T-cell (primary cell): ENCODE results near the gene ETFA. TPM values are rescaled to one million over a fixed set of nuclear protein-coding genes. Genes with fewer than 3 reads are reported as not detected.

Experiments
- ATAC-seq, 4 experiments: fragments of 200-7000 bp in 3 of 4; fragments of 150-1000 bp in 1 of 4; cut with Tn5 transposase; replicated peaks in 1 of 4; 1 replicate in 3 of 4; 2 replicates in 1 of 4; pipeline ENCODE4 v1.10.0; 2021; ENCODE audit warnings: moderate library complexity in 3 of 4, mild to moderate bottlenecking in 2 of 4, moderate number of reproducible peaks in 1 of 4
- CTCF ChIA-PET, 2 donors: fragments of 300-600 bp; sonication (Branson Sonifier 250); formaldehyde crosslinking; loops; one replicate each; lab custom pipeline; 2022; ENCODE audit warnings: antibody characterized with exemption in 2 of 2; lab: Charles Lee
- POLR2A ChIA-PET, 2 donors: fragments of 300-600 bp; sonication (Branson Sonifier 250); formaldehyde crosslinking; loops; one replicate each; lab custom pipeline; 2022; ENCODE audit warnings: antibody characterized with exemption in 2 of 2; lab: Charles Lee
- DNase-seq, 35 experiments: peaks; one replicate each; pipeline versions ENCODE4 v3.0.0 to v3.0.0-alpha.2; 2013 to 2023
- H3K27ac ChIP-seq: one replicate; pipeline ENCODE4 v1.5.1; 2013; ENCODE audit warnings: low read length
- H3K27me3 ChIP-seq, 2 experiments: replicated peaks in 1 of 2; 1 replicate in 1 of 2; 2 replicates in 1 of 2; pipeline versions ENCODE4 v1.6.1 to v1.7.0; 2013; ENCODE audit warnings: low read length in 1 of 2, mixed read lengths in 1 of 2; ENCODE audit not compliant: control insufficient read depth in 2 of 2, insufficient read depth in 2 of 2; ENCODE audit errors: extremely low read depth in 1 of 2
- H3K36me3 ChIP-seq, 2 donors: 1 replicate in 1 of 2; 2 replicates in 1 of 2; pipeline versions ENCODE4 v1.6.1 to v1.7.0; 2013; ENCODE audit warnings: low read length in 1 of 2; ENCODE audit not compliant: control insufficient read depth in 2 of 2, insufficient read depth in 1 of 2; ENCODE audit errors: extremely low read depth in 1 of 2
- H3K4me1 ChIP-seq, 2 experiments: 1 replicate in 1 of 2; 2 replicates in 1 of 2; pipeline versions ENCODE4 v1.6.1 to v1.7.0; 2013; ENCODE audit warnings: low read length in 2 of 2, mixed read lengths in 1 of 2; ENCODE audit not compliant: insufficient read depth in 2 of 2, control insufficient read depth in 1 of 2; ENCODE audit errors: extremely low read depth in 1 of 2
- H3K4me3 ChIP-seq, 2 donors: 1 replicate in 1 of 2; 2 replicates in 1 of 2; pipeline versions ENCODE4 v1.5.1 to v1.7.0; 2013; ENCODE audit warnings: mild to moderate bottlenecking in 2 of 2, low read length in 1 of 2, moderate library complexity in 1 of 2; ENCODE audit not compliant: control insufficient read depth in 1 of 2; ENCODE audit errors: extremely low read depth in 1 of 2
- H3K9me3 ChIP-seq: 2 replicates; pipeline ENCODE4 v1.7.0; 2013
- H3K27ac Mint-ChIP-seq, 2 donors: one replicate each; pipeline ENCODE4 v1.8.0; 2020 to 2021; ENCODE audit warnings: mild to moderate bottlenecking in 2 of 2, mixed read lengths in 2 of 2
- H3K27me3 Mint-ChIP-seq, 2 donors: one replicate each; pipeline ENCODE4 v1.8.0; 2021 to 2022; ENCODE audit warnings: mixed read lengths in 2 of 2
- H3K36me3 Mint-ChIP-seq: one replicate; pipeline ENCODE4 v1.8.0; 2021; ENCODE audit warnings: mixed read lengths
- H3K4me1 Mint-ChIP-seq, 3 donors: one replicate each; pipeline ENCODE4 v1.8.0; 2020 to 2022; ENCODE audit warnings: mixed read lengths in 3 of 3, mild to moderate bottlenecking in 1 of 3
- H3K4me3 Mint-ChIP-seq, 3 donors: one replicate each; pipeline ENCODE4 v1.8.0; 2020 to 2022; ENCODE audit warnings: mild to moderate bottlenecking in 3 of 3, mixed read lengths in 3 of 3, moderate library complexity in 3 of 3
- H3K9me3 Mint-ChIP-seq, 3 donors: one replicate each; pipeline ENCODE4 v1.8.0; 2020 to 2022; ENCODE audit warnings: mixed read lengths in 3 of 3
- WGBS: methylation state at CpG from one replicate; pipeline ENCODE4 v1.1.5; 2013; ENCODE audit warnings: missing lambda C conversion rate; ENCODE audit not compliant: insufficient coverage; 5-methylcytosine and 5-hydroxymethylcytosine counted together
- total RNA-seq, 35 experiments: library from RNA in 6 of 35; stranded (reverse) in 6 of 35; fragments of 120-200 nt in 1 of 35; gene quantifications; one replicate each; pipeline versions ENCODE4 v1.2.1 to v1.2.4 and lab custom pipeline; 2013 to 2026

Gene ETFA
- total RNA-seq, 5 donors from 2014 or later (not counting 1 experiment from before 2014, with no cell fraction given), result 34.6 to 53.9 (median 50.4) TPM

DNA sequence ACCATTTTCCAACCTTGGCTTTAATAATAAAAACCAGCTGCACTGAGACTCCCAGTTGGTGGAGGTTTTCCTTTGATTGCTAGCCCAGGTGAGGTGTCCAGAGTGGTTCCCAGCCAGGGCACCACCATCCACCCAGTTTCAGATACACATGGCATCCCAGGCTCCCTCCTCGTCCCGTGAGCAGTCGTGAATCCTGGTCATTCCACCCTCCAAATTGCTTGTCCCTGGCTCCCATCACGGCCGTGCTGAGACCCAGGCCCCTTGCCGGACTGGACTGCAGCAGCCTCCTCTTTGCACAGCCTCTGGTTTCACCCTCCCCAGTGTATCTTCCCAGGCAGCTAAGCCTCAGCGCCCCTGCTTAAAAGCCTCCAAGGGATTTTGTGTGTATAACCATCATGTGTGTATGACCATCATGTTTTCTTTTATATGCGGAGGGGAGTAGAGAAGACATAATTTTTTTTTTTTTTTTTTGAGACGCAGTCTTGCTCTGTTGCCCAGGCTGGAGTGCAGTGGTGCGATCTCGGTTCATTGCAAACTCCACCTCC, 106.3 kb downstream of the ETFA start:
- H3K36me3 ChIP-seq, result peaks cover 0 to 5% of the 10 kb centered on the region in 2 donors
- ATAC-seq (no peak), DNase-seq (no peak)
- no peak overlapping the region for H3K4me3 Mint-ChIP-seq
- H3K36me3 Mint-ChIP-seq, result peaks cover 10% of the 10 kb centered on the region
- H3K4me3 ChIP-seq, result no peak overlapping the region
- ChIA-PET CTCF (no interaction called here), POLR2A (interaction anchor here in 1 of 2 donors (0.7 kb wide), 1 partner anchor 745 kb away, joined by 5 read pairs; no protein-coding TSS in a partner anchor)
- 91% methylated on average over 8 of the region's 11 CpGs for WGBS
- H3K27ac Mint-ChIP-seq, result no peak overlapping the region
- H3K27me3 Mint-ChIP-seq, result no peaks in the 10 kb centered on the region
- no peaks in the 10 kb centered on the region for H3K9me3 ChIP-seq
- H3K4me1 Mint-ChIP-seq, result no peaks in the 10 kb centered on the region
- H3K9me3 Mint-ChIP-seq, result no peaks in the 10 kb centered on the region
- no peaks in the 10 kb centered on the region for H3K27me3 ChIP-seq
- no peak overlapping the region for H3K27ac ChIP-seq
- H3K4me1 ChIP-seq, result no peaks in the 10 kb centered on the region

DNA sequence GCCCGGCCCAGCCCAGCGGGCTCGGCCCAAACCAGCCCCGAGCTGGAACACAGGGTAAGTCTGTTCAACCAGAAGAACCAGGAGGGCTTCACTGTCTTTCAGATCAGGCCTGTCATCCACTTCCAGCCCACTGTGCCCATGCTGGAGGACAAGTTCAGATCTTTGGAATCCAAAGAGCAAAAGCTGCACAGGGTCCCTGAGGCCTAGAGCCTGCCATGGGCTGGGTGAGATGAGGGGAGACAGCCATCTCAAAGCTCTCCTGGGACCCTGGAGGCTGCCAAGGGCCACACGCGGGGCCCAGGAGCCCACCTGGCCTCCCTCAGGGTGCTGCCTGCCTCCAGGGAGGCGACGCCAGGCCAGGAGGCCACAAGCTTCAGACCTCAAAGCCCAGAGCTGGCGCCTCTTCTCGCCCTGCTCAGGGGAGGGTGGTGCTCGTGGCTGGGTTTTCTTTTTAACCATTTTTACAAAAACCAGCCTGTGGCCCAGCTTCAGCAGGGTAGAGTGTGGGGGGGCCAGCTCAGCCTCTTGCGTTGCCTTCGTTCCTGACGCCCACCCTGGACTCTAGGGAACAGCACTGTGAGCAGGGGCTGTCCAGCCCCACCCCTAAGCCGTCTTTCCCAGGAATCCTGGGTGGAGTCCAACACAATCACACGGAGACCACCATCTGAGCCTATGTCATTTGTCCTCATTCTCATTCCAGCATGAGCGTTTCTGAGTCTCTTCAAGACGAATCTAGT, 107.0 kb downstream of the ETFA start:
- no peaks in the 10 kb centered on the region for H3K4me1 Mint-ChIP-seq
- no peaks in the 10 kb centered on the region for H3K4me1 ChIP-seq
- H3K27me3 Mint-ChIP-seq, result no peaks in the 10 kb centered on the region
- ChIA-PET POLR2A (interaction anchor here in 1 of 2 donors (0.7 kb wide), 1 partner anchor 744 kb away, joined by 5 read pairs; no protein-coding TSS in a partner anchor), CTCF (no interaction called here)
- DNase-seq (no peak), ATAC-seq (no peak)
- H3K9me3 ChIP-seq, result no peaks in the 10 kb centered on the region
- H3K9me3 Mint-ChIP-seq, result no peaks in the 10 kb centered on the region
- H3K36me3 ChIP-seq, result peaks cover 0 to 4% of the 10 kb centered on the region in 2 donors
- H3K4me3 Mint-ChIP-seq, result no peak overlapping the region
- peaks cover 9% of the 10 kb centered on the region for H3K36me3 Mint-ChIP-seq
- WGBS, result 85% methylated on average over 12 of the region's 18 CpGs
- no peak overlapping the region for H3K4me3 ChIP-seq
- no peaks in the 10 kb centered on the region for H3K27me3 ChIP-seq
- no peak overlapping the region for H3K27ac ChIP-seq
- H3K27ac Mint-ChIP-seq, result no peak overlapping the region

DNA sequence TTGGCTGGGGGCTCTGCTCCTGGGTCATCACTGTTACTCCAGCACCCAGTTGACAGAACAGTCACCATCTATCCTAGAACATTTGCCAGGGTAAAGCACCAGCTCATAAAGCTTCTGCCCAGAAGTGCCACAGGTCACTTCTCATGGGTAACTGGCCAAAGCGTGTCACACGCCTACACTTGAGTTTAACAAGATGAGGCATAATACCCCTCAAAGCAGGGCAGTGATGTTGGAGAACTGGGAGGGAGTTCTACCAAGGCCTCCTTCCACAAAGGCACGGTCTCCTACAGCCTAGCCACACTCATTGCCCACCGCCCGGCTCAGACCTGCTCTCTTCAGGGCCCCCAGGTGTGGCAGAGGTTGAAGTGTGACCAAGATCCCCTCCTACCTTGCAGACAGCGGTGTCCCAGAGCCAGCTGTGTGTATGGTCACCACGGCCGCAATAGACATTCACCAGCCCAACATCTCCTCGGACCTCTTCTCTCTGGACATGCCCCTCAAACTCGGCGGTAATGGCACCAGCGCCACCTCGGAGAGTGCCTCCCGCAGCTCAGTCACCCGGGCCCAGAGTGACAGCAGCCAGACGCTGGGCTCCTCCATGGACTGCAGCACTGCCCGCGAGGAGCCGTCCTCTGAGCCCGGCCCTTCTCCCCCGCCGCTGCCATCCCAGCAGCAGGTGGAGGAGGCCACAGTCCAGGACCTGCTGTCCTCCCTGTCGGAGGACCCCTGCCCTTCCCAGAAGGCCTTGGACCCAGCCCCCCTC, 107.7 kb downstream of the ETFA start:
- ATAC-seq, result peak in 1 of 4 experiments; percentile 15
- WGBS, result 96% methylated on average over 20 of the region's 23 CpGs
- Mint-ChIP-seq H3K36me3 (peaks cover 9% of the 10 kb centered on the region), H3K4me1 (no peaks in the 10 kb centered on the region), H3K4me3 (no peak overlapping the region), H3K27me3 (no peaks in the 10 kb centered on the region), H3K27ac (no peak overlapping the region), H3K9me3 (no peaks in the 10 kb centered on the region)
- DNase-seq, result no peak
- Histone ChIP-seq H3K4me1 (no peaks in the 10 kb centered on the region), H3K27ac (no peak overlapping the region), H3K9me3 (no peaks in the 10 kb centered on the region), H3K36me3 (peaks cover 0 to 4% of the 10 kb centered on the region in 2 donors), H3K27me3 (no peaks in the 10 kb centered on the region), H3K4me3 (no peak overlapping the region)
- CTCF ChIA-PET, result no interaction called here
- POLR2A ChIA-PET, result no interaction called here

DNA sequence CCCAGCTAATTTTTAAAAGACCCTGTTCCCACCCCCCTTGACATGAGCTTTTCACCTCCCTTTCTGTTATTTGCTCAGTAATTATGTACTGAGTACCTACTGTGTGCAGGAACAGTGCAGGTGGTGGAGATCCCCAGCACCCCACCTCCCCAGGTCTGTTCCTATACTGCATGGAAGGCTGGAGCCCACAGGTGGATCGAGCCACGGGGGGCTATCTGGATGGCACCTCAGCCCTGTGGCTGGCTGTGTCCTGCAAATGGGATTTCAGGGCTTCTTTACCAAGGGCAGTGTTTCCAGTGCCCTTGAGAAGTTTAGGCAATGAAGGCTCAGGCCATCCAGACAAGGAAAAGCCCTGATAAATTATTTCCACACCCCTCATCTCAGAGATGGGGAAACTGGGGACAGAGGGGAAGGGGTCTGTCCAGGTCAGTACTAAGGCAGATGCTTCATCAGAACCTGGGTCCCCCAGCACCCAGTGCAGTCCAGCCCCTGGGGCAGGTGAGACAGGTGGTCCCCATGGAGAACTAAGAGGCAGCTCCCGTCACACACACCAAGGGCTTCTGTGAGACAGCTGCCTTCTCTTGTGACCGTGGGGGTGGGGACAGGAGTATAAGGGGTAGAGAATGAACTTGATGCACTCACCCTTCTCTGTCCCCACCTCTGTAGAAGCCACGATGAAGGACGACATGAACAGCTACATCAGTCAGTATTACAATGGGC, 109.6 kb downstream of the ETFA start:
- Mint-ChIP-seq H3K4me3 (no peak overlapping the region), H3K27me3 (no peaks in the 10 kb centered on the region), H3K36me3 (no peaks in the 10 kb centered on the region), H3K27ac (no peak overlapping the region), H3K4me1 (no peaks in the 10 kb centered on the region), H3K9me3 (no peaks in the 10 kb centered on the region)
- DNase-seq (no peak), ATAC-seq (no peak)
- POLR2A ChIA-PET, result no interaction called here
- no peak overlapping the region for H3K4me3 ChIP-seq
- WGBS, result 100% methylated on average over 2 of the region's 6 CpGs
- H3K9me3 ChIP-seq, result no peaks in the 10 kb centered on the region
- H3K36me3 ChIP-seq, result peaks cover 2 to 4% of the 10 kb centered on the region in 2 donors
- H3K27ac ChIP-seq, result no peak overlapping the region
- CTCF ChIA-PET, result no interaction called here
- no peaks in the 10 kb centered on the region for H3K4me1 ChIP-seq
- no peaks in the 10 kb centered on the region for H3K27me3 ChIP-seq

DNA sequence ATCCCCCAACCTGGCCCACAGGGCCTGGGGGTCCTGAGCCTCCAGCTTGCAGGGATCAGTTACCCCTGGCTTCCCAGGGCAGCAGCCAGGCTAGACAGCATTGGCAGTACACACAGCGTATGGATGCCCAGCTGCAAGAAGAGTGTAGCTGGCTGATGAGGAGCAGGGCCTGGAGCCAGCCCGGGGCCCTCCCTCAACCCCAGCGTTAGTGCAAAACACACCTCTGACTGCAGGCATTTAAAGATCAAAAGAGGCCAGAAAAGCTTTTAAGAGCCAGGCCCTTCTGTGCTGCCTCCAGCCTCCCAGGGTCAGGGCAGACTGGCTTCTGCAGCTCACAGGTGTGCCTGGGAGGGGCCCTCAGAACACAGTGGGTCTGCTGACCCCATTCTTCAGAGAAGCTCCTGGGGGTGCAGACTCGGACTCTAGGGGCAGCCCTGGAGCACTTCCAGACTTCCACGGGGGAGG, 110.6 kb downstream of the ETFA start:
- ChIA-PET CTCF (no interaction called here), POLR2A (no interaction called here)
- Mint-ChIP-seq H3K9me3 (no peaks in the 10 kb centered on the region), H3K4me1 (no peaks in the 10 kb centered on the region), H3K27me3 (no peaks in the 10 kb centered on the region), H3K4me3 (no peak overlapping the region), H3K27ac (no peak overlapping the region), H3K36me3 (no peaks in the 10 kb centered on the region)
- Histone ChIP-seq H3K27ac (no peak overlapping the region), H3K27me3 (no peaks in the 10 kb centered on the region), H3K36me3 (peaks cover 0 to 2% of the 10 kb centered on the region in 2 donors), H3K4me1 (no peaks in the 10 kb centered on the region), H3K9me3 (no peaks in the 10 kb centered on the region), H3K4me3 (no peak overlapping the region)
- ATAC-seq, result no peak
- 65% methylated on average over 5 of the region's 5 CpGs for WGBS
- no peak for DNase-seq

DNA sequence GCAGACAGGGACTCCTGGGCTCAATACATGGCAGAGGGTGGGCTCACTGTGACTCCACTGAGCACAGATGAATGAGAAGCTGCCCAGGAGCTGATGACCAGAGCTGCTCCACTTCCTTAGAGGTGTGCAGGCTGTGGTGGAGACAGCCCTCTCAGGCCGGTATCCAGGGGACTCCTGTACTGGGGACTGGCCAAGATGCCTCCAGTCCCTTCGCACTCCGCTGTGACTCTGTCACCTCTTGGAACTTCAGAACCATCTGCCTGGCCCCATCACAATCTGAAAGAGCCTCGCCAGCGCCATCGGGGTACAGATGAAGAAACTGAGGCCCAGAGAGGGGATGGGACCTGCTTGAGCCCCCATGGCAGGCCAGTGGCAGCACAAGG, 111.2 kb downstream of the ETFA start:
- Mint-ChIP-seq H3K27ac (no peak overlapping the region), H3K36me3 (no peaks in the 10 kb centered on the region), H3K27me3 (no peaks in the 10 kb centered on the region), H3K9me3 (no peaks in the 10 kb centered on the region), H3K4me3 (no peak overlapping the region), H3K4me1 (no peaks in the 10 kb centered on the region)
- no peak for DNase-seq
- Histone ChIP-seq H3K36me3 (peaks cover 0 to 2% of the 10 kb centered on the region in 2 donors), H3K27me3 (no peaks in the 10 kb centered on the region), H3K9me3 (no peaks in the 10 kb centered on the region), H3K4me1 (no peaks in the 10 kb centered on the region), H3K27ac (no peak overlapping the region), H3K4me3 (no peak overlapping the region)
- 95% methylated on average over 6 of the region's 6 CpGs for WGBS
- no peak for ATAC-seq
- ChIA-PET POLR2A (no interaction called here), CTCF (no interaction called here)
